ENCODE results near the gene CUX1.

Gene CUX1

DNA sequence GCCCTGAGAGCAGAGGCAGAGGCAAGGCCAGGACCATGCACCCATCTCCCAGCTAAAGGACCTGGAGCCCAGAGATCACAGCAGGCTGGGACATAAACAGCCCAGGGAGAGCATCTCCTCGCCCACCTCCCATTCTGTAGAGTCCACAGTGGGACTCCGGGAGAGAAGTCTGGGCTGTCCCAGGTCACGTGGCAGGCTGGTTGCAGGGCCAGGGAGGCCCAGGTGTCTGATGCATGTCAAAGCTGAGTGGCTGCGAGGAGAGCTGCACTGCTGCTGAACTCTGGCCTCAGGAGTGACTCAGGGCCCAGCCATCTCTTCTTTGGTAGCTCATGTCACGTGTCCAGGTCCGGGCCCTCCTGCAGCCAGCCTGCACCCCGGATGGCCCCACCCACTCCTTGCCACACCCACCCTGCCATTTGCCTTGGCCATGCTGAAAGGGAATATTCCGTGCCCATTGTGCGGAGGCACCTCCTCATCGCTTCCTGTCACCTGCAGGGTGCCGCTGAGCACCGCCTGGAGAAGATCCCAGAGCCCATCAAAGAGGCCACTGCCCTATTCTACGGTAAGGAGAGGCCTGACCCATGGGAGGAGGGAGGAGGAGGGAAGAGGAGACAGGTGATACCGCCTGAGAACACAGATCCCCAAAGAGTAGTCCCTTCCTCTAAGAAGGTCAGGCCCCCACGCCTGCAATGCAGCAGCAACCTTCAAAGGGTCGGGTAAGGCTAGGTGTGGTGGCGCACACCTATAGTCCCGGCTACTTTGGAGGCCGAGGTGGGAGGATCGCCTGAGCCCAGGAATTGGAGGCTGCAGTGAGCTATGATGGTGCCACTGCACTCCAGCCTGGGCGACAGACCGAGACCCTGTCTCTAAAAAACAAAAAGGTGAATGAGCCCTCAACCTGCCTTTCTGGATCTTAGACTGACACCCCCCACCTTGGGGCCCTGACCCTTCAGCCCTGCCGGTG, 456.6 kb downstream of the CUX1 start:
- in situ Hi-C loops (cut with MboI; ENCODE audit: low sequenced_read_pairs): no loop called here

DNA sequence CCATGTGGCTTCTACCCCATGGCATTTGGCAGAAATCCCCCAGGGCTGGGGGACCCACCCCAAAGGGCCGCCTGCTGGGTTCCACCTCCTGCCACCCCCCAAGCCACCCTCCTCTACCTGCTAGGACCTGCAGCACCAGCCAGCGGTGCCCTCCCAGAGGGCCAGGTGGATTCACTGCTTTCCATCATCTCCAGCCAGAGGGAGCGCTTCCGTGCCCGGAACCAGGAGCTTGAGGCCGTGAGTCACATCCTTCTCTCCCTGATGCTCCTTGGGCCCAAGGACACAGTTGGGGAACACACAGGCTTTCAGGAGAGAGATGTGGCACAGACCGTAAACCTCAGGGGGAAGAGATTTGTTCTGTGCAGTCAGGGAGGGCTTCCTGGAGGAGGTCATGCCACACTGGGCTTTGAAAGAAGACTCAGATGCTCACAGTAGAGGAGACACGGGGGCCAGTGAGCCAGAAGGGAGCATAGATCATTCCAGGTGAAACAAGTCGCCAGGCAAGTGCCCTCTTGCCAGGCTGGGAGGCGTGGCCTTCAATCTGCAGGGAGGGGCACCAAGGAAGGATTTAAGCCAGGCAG, 457.8 kb downstream of the CUX1 start:
- in situ Hi-C loops (cut with MboI; ENCODE audit: low sequenced_read_pairs): loop anchor here (5.0 kb wide), 1 partner anchor 733 kb away; no protein-coding TSS in a partner anchor

DNA sequence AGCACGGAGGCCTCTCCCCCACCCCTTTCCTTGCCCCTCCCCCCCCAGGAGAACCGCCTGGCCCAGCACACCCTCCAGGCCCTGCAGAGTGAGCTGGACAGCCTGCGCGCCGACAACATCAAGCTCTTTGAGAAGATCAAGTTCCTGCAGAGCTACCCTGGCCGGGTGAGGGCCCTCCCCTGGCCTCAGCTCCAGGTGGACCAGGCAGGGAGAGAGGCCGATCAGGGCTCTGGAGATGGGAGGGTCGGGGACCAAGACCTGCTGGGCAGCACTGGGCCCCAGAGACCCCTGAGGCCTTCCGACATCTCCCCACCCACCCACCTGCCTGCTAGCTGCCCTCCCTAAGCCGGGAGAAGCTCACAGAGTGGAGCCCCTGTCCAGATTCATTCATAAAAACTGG, 460.5 kb downstream of the CUX1 start:
- in situ Hi-C loops (cut with MboI; ENCODE audit: low sequenced_read_pairs): loop anchor here (5.0 kb wide), 1 partner anchor 736 kb away; no protein-coding TSS in a partner anchor

DNA sequence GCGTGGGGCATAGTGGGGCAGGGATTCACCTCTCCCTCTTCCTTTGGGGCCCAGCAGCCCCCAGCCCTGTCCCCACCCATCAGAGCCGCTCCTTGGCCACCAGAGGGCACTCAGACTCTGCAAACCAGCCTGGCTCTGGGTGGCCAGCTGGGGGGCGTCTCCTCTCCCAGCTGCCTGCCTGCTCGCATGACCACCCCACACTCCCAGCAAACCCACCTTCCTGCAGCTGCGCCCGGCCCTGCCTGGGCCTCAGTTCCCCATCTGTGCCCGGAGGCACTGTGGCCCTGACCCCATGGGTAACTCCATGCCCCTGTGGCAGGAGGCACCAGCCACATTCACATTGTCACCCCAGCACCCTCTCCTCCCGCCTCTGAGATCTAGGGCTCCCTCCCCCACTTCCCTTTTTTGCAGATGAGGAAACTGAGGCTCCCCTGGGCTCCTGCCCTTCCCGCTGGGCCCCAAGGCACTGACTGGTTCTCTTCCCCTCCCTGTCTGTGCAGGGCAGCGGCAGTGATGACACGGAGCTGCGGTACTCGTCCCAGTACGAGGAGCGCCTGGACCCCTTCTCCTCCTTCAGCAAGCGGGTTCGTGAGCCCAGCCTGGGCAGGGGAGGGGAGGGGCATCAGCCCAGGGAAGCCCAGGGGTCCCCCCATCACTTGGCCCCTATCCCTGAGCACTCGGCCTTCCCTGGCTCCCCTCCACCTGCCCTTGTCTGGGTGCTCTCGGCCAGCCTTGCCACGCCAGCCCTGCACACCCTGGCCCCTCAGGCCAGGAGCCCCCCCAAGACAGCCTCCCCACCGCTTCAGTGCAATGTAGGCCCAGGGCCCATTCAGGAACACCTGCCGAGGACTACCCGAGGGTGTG, 462.3 kb downstream of the CUX1 start:
- in situ Hi-C loops (cut with MboI; ENCODE audit: low sequenced_read_pairs): loop anchor here (5.0 kb wide), 2 partner anchors 113 to 737 kb away; no protein-coding TSS in a partner anchor

DNA sequence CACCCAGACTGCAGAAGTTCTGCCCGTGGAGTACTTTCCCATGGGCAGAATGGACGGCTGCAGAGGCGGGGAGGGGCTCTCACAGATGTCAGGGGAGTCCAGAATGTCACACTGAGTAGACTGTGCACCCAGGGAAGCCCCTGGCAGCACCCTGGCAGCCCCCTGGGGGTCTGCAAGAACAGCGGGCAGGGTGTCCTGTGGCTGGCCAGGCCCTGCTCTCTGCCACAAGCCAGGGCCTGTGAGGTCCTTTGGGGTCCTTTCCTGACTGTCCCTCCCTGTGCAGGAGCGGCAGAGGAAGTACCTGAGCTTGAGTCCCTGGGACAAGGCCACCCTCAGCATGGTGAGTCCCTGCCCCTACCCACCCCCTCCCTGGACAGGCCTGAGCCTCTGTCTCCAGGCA, 463.1 kb downstream of the CUX1 start:
- in situ Hi-C loops (cut with MboI; ENCODE audit: low sequenced_read_pairs): loop anchor here (5.0 kb wide), 1 partner anchor 112 kb away; no protein-coding TSS in a partner anchor

DNA sequence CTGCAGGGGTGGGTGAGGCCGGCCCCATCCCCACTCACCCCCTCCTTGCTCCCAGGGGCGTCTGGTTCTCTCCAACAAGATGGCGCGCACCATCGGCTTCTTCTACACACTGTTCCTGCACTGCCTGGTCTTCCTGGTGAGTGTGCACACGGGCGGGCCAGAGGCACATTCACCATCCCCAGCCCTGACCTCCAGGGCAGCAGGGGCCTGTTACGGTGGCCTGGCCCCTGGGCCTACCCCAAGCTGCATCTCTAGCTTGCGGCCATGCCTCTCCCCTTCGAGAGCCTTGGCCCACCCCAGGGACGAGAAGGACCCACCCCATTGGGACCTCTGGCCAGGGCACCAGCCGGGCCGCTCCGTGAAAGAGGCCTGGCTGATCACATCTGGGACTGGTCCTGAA, 464.4 kb downstream of the CUX1 start:
- in situ Hi-C loops (cut with MboI; ENCODE audit: low sequenced_read_pairs): loop anchor here (5.0 kb wide), 1 partner anchor 111 kb away; no protein-coding TSS in a partner anchor

DNA sequence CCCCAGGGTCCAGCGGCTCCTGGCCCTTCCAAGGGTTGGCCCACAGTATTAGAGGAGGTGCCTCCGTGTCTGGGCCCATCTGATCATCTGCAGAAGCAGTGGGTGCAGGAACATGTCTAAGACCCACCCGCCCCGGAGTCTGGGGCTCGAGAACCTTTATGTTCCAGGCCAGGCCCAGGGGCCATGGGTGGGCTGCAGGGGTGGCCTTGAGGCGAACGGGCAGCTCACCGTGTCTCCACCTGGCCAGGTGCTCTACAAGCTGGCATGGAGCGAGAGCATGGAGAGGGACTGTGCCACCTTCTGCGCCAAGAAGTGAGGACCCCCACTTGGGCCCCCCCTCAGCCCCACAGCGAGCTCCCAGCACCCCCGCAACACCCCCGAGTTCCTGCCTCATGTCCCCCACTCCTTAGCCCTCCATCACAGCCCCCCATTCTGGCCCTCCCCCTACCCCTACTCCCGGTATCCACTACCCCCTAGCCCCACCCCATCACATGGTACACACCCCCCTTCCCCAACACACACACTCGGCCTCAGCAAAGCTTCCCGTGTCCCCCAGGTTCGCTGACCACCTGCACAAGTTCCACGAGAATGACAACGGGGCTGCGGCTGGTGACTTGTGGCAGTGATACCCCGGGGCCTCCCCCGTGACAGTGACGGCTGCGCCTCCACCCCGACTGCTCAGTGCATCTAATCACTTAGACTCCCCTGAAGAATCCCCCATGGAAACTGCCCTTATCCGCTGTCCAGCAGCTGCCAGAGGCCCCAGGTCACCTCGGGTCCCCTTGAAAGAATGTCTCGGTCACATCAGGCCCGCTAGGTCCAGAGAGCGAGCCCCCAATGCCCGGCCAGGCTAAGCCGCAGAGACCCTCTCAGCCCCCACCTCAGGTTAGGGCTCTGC, 465.3 kb downstream of the CUX1 start:
- in situ Hi-C loops (cut with MboI; ENCODE audit: low sequenced_read_pairs): loop anchor here (5.0 kb wide), 1 partner anchor 110 kb away; no protein-coding TSS in a partner anchor

DNA sequence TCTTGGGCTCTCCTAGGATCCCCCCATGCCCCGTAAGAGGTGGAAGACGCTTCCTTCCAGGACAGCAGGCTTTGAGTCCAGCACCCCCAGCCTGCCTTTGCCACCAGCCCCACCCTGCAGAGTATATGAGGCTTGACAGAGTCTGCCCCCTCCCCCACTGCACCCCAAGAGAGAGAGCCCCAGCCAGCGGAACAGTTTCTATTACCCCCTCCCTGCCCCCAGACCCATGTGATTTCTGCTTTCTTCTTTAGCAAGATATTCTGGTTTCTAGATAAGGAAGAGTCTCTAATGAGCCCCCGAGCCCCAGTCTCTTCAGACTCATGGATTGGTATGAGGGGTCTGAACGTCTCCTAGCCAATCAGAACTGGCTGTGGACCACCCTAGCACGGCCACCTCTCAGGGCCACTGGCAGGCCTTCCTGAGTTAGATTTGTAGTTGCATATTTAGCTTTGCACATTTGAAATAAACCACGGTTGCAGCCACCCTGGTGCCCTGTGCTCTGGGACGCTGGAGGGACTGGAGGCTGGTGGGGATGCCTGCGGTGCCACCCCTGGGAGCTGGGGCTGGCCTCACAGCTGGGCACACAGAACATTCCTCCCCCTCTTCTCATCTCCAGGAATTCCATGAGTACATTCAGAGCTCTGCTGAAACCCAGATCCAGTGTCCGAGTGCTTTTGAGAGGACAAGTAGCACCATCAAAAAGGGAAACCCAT, 466.2 kb downstream of the CUX1 start:
- in situ Hi-C loops (cut with MboI; ENCODE audit: low sequenced_read_pairs): loop anchor here (5.0 kb wide), 1 partner anchor 109 kb away; no protein-coding TSS in a partner anchor

DNA sequence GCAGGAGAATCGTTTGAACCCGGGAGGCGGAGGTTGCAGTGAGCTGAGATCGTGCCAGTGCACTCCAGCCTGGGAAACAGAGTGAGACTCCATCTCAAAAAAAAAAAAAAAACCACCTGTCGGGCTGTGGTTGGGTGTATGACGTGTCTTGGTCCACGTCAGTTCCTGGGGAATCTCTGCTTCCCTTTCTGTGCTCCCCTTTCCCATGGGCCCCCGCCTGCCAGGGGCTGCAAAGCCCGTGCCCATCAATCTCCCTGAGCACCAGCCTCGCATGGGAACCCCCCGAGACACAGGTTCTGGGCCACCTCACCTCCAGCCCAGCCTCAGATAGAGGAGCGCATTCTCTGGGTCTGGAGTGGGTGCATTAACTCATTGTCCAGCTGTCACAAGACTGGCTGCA, 467.0 kb downstream of the CUX1 start:
- in situ Hi-C loops (cut with MboI; ENCODE audit: low sequenced_read_pairs): loop anchor here (5.0 kb wide), 1 partner anchor 108 kb away; no protein-coding TSS in a partner anchor

DNA sequence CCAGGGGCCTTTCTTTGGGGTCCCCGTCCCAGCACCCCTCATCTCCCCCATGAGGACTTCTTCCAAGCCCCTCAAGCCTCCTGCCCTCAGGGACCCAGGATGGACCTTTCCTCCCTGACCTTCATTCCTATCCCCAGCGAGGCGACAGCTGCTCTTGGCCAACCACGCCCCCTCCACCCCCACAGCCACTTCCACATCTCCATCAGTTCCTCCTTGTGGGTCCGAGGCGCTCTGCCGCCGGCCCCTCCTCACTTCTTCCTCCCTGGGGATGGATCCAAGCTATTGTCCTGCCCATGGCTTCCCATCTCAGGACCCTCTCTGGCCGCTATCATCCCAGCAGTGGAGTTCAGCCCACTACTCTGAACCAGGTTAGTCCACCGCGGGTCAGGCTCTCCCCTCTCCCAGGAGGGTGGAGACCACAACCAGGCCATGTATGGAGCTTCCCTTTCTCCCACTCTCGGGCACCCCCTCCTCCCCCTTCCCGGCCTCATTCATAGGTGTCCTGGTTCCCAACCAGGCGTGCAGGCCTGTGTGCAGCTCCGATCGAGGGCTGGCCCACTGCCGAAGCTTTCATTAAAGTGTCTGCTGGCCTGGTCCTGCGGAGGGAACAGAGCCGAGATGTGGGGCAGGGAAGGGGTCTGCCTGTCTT, 467.6 kb downstream of the CUX1 start:
- in situ Hi-C loops (cut with MboI; ENCODE audit: low sequenced_read_pairs): loop anchor here (5.0 kb wide), 1 partner anchor 107 kb away; no protein-coding TSS in a partner anchor

DNA sequence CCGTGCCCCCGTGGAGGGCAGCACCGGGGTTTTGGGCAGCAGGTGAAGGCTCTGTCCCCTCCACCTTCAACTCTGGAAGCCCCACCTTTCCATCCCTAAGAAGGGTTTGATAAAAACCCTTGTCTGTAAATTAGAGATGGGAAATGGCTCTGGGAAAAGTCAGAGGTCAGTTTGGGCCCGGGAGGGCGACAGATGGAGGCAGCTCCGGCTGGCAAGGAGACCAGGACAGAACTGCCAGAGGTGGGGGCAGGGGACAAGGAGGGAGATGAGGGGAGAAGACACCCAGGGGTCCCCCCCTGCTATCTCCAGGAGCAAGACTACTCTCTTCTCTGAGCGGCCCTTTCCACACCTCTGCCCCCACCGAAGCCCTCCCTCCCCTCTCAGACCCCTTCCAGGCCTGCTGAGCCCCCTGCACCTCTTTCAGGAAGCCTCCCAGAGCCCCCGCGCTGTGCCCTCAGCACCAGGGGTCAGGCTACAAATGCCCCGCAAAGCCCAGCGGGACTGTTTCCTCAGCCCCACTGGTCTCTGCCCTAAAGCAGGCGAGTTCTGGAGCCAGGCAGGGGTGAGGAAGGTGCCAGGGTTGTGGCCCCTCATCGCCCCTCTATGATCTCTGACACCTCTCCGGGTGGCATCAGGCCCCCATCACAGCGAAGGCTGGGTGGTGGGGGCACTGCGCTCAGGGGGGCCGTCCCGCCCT, 468.3 kb downstream of the CUX1 start:
- in situ Hi-C loops (cut with MboI; ENCODE audit: low sequenced_read_pairs): no loop called here

DNA sequence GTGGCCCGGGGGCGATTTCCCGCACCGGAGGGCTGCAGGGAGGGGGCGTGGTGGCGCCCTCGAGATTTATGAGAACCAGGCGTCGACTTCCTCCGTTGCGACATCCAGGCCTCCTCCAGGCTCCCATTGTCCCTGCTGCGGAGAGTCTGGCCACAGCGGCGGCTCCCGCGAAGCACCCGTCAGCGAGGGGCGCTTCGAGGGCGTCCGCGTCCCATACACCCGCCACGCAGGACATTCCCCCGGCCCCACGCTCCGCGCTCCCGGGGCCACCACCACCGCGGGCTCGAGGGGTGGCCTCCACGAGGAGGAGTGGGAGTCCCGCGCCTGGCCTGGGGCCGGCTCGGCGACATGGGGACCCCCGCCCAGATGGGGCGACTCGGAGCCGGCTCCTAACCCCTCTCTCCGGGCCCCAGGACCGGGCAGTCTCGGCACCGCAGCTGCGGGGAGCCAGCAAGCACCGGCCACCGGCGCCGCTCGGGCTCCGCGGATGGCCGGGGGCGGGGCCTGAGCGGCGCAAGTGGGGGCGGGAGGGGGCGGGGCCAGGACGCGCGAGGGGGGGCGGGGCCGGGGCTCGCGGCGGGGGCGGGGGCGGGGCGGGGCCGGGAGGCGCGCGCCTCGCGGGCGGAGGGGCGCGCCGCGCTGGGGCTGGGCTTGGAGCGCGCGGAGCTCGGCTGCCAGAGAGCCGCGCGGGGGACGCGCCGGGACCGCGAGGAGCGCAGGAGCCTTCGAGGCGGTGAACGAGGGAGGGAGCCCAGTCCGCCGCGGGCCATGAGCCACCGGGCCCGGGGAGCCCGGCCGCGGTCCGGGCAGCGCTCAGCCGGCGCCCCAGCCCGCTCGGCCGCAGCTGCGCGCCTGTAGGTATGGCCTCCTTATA, 469.0 kb downstream of the CUX1 start, which contains the start of gene SH2B2:
Gene SH2B2 (plus strand): TSS at position 632 of the 874 bp plus-strand sequence. CDS start 13,683 bp downstream, outside the sequence.
- in situ Hi-C loops (cut with MboI; ENCODE audit: low sequenced_read_pairs): no loop called here

DNA sequence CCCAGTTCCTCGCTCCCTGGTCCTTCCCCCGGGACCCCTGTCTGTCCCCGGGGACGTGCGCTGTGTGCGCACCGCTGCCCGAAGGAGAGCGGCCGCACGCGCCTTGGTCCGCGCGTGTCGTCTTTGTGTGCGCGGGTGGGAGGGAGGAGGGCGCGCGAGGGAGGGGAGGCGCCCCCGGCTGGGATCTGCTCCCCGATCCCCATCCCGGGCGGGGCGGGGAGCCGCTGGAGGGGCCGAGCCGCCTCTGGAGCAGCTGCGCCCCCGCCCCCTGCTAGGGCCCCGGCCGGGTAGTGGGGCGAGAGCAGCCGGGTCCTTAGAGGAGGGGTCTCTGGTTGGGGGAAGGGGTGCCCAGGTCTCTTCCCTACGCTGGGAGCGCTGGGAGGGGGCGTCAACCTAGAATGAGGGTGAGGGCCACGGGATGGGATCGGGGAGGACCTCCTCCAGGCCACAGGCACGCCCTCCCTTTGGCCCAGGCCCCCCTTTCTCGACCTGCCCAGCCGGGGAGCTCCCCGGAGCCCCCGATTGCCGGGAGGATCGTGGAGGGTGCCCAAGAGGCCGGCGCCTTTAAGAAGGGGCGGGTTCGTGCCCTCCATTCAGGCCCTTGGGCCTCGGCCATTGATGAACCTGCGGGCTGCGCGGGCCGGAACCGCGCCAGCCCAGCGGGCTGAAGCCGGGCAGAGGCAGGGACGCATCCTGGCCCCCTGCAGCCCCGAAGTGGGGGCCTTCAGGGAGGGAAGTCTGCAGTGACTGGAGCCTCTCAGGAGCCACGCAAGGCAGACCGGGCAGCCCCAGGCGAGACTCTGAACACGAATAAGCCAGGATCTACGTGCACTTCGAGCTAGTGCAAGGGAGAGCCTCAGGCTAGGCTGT, 469.9 kb downstream of the CUX1 start:
- in situ Hi-C loops (cut with MboI; ENCODE audit: low sequenced_read_pairs): no loop called here

DNA sequence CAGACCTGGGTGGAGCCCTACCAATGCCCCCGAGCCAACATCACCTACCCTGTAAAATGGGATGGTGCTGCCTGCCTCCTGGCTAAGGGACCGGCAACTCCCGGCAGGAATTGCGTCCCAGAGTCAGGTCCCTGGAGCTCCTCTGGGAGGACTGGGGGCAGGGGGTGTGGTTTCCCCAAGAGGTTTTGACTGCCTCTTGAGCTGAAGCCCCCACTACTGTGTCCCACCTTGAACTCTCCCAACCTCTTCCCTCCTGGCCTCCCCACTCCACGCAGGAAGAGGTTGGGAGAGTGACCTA, 470.5 kb downstream of the CUX1 start:
- in situ Hi-C loops (cut with MboI; ENCODE audit: low sequenced_read_pairs): no loop called here

DNA sequence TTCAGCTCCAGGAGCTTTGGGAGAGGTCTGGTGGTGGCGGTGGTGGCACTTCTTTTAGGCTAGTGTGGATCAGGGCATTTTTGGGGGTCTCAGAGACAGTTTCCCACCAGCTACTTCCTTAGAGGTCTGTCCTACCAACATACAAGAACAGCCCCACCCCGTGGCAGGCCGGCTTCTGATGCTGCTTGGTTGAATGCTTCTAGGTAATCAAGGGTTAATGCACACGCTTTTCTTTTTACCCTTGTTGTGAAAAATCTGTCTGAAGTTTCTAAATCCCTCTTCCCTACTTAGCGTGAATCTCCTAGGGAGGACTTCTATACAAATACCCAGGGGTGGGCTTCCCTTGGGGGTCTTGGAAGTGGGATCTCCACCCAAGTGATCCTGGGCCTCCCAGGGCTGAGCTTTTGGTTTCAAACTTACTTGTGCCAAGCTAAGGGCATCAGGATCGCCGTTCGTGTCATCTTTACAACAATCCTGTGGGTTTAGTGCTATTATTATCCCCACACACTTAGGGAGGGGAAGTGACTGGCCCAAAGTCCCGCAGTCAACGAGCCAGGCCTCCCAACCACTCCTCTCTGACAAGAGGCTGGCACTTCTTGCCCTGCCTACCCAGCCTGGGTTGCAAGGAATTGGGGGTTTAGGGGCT, 471.0 kb downstream of the CUX1 start:
- in situ Hi-C loops (cut with MboI; ENCODE audit: low sequenced_read_pairs): no loop called here

DNA sequence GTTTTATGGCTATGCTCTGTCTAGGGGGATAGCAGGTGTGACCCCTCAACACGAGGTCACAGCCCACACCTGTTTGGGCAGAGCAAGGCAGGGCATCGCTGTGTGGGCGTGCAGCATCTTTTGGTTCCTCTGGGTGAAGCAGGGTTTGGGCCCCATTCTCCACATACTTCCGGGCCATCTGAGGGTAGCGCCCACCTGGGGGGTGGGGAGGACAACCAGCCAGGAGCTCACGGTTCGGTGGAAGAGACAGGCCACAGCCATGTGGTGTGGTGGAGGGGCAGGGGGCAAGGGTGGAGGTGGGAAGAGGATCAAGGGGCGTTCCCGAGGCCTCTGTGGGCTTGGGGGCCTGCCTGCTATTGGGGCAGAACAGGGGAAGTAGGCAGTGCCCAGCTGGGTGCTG, 471.6 kb downstream of the CUX1 start:
- in situ Hi-C loops (cut with MboI; ENCODE audit: low sequenced_read_pairs): no loop called here
